ENCODE results near the gene ATL2. TPM values are rescaled to one million over a fixed set of nuclear protein-coding genes. Genes with fewer than 3 reads are reported as not detected.

The ATL2 gene
- total and polyA plus RNA-seq, 2 donors (not counting 1 experiment from before 2014, with no cell fraction given): 21.1 to 69.0 TPM

GRCh38 chr2:38417745-38418689 is 40.9 kb upstream of the ATL2 start:
- Histone ChIP-seq H2AFZ (ENCODE audit: insufficient read depth, low read depth, low read length, poor library complexity, severe bottlenecking) (no peak overlapping the region), H3K4me3 (ENCODE audit: control extremely low read depth in 1 of 5, extremely low read depth in 1 of 5, insufficient read depth in 1 of 5, low read depth in 2 of 5, low read length in 4 of 5) (no peak overlapping the region), H4K20me1 (ENCODE audit: control insufficient read depth, insufficient read depth, low read length, poor library complexity, severe bottlenecking) (no peaks in the 10 kb centered on the region), H3K4me2 (replicated peaks; ENCODE audit: low read depth, low read length, poor library complexity, severe bottlenecking) (no peak overlapping the region), H3K79me2 (ENCODE audit: control insufficient read depth, insufficient read depth, low read length) (no peaks in the 10 kb centered on the region), H3K9me3 (ENCODE audit: control extremely low read depth in 1 of 3, control insufficient read depth in 2 of 3, insufficient read depth in 1 of 3, low read length in 2 of 3) (peaks cover under 1 to 8% (median 1%) of the 10 kb centered on the region in 3 donors), H3K27ac (ENCODE audit: low read length in 2 of 2) (no peak overlapping the region), H3K9ac (ENCODE audit: low read length) (no peak overlapping the region), H3K36me3 (replicated peaks in 1 of 2; ENCODE audit: control extremely low read depth in 1 of 2, control insufficient read depth in 1 of 2, extremely low read depth in 1 of 2, insufficient read depth in 2 of 2, low read length in 1 of 2) (no peaks in the 10 kb centered on the region), H3K27me3 (replicated peaks in 1 of 4; ENCODE audit: control extremely low read depth in 1 of 4, control insufficient read depth in 3 of 4, insufficient read depth in 4 of 4, low read length in 3 of 4) (peaks cover 0 to 5% (median 2%) of the 10 kb centered on the region in 4 experiments), H3K4me1 (ENCODE audit: control insufficient read depth in 2 of 2, insufficient read depth in 2 of 2, low read length in 2 of 2) (no peaks in the 10 kb centered on the region)
- H3K4me1 Mint-ChIP-seq: no peaks in the 10 kb centered on the region
- no peak for ATAC-seq (ENCODE audit: low read depth)
- H3K27me3 Mint-ChIP-seq: peaks cover 22% of the 10 kb centered on the region
- intact Hi-C loops (cut with micrococcal nuclease): no loop called here
- WGBS (ENCODE audit: insufficient coverage): 89% methylated on average over 2 of the region's 7 CpGs
- ChIA-PET CTCF (no interaction called here), POLR2A (no interaction called here)
- DNase-seq: no peak
- H3K27ac Mint-ChIP-seq: no peak overlapping the region
- H3K4me3 Mint-ChIP-seq: no peak overlapping the region
- TF ChIP-seq EZH2 (IDR thresholded peaks at IDR 0.05; ENCODE audit: borderline replicate concordance, insufficient read depth, low read depth, low read length, poor library complexity, severe bottlenecking): no peak
- no peak for TF ChIP-seq CTCF (IDR thresholded peaks at IDR 0.05)
- H3K9me3 Mint-ChIP-seq (ENCODE audit: insufficient read depth): peaks cover 2% of the 10 kb centered on the region
